Fibroblast of lung (primary cell): Measurements from ENCODE around the gene KLK13. TPM values are rescaled to one million over a fixed set of nuclear protein-coding genes. Genes with fewer than 3 reads are reported as not detected.

ENCODE experiments used
- DNase-seq, 2 donors: peaks; one replicate each; pipeline versions ENCODE4 v3.0.0 to v3.0.0-alpha.2; 2010; ENCODE audit warnings: low read depth in 2 of 2
- H2AFZ ChIP-seq: 2 replicates; pipeline ENCODE4 v1.5.1; 2012; ENCODE audit warnings: low read length, control low read depth, inconsistent platforms
- H3K27ac ChIP-seq: 2 replicates; pipeline ENCODE4 v1.5.1; 2011; ENCODE audit warnings: low read length, control low read depth; ENCODE audit not compliant: insufficient read depth
- H3K27me3 ChIP-seq: 2 replicates; pipeline ENCODE4 v1.5.1; 2011; ENCODE audit warnings: mild to moderate bottlenecking, low read length; ENCODE audit not compliant: control insufficient read depth, insufficient read depth
- H3K36me3 ChIP-seq: 2 replicates; pipeline ENCODE4 v1.5.1; 2011; ENCODE audit warnings: low read length; ENCODE audit not compliant: control insufficient read depth, insufficient read depth
- H3K4me1 ChIP-seq: 2 replicates; pipeline ENCODE4 v1.5.1; 2011; ENCODE audit warnings: low read length; ENCODE audit not compliant: control insufficient read depth, insufficient read depth; ENCODE audit errors: extremely low read depth
- H3K4me2 ChIP-seq: 2 replicates; pipeline ENCODE4 v1.5.1; 2011; ENCODE audit warnings: low read length, control low read depth; ENCODE audit not compliant: insufficient read depth; ENCODE audit errors: extremely low read depth
- H3K4me3 ChIP-seq, 4 experiments: fragments of 200-600 bp in 1 of 4; sonication (generic) in 1 of 4; replicated peaks in 1 of 4; 2 replicates each; pipeline ENCODE4 v1.5.1; 2011 to 2016; ENCODE audit warnings: low read length in 4 of 4, low read depth in 3 of 4, mild to moderate bottlenecking in 3 of 4, control low read depth in 2 of 4, inconsistent platforms in 1 of 4, mixed read lengths in 1 of 4; ENCODE audit not compliant: insufficient read depth in 1 of 4; ENCODE audit errors: control extremely low read depth in 1 of 4
- H3K79me2 ChIP-seq: 2 replicates; pipeline ENCODE4 v1.5.1; 2012; ENCODE audit warnings: mild to moderate bottlenecking, low read length, inconsistent platforms; ENCODE audit not compliant: control insufficient read depth, insufficient read depth
- H3K9ac ChIP-seq: 2 replicates; pipeline ENCODE4 v1.5.1; 2011; ENCODE audit warnings: mild to moderate bottlenecking, low read length, control low read depth; ENCODE audit not compliant: insufficient read depth
- H3K9me3 ChIP-seq: 2 replicates; pipeline ENCODE4 v1.5.1; 2012; ENCODE audit warnings: low read depth, low read length; ENCODE audit not compliant: control insufficient read depth, insufficient read depth
- H4K20me1 ChIP-seq: 2 replicates; pipeline ENCODE4 v1.5.1; 2011; ENCODE audit warnings: low read length; ENCODE audit not compliant: control insufficient read depth, insufficient read depth; ENCODE audit errors: extremely low read depth
- EZH2 ChIP-seq: IDR thresholded peaks from 2 replicates; pipeline ENCODE4 v1.5.1; 2012; ENCODE audit warnings: low read length, control low read depth, mild to moderate bottlenecking; ENCODE audit errors: missing control alignments
- polyA plus RNA-seq, 2 donors: library from polyadenylated mRNA; depleted of rRNA in 1 of 2; stranded (reverse) in 1 of 2; unstranded in 1 of 2; fragments of >200 nt; gene quantifications; 2 replicates each; pipeline ENCODE4 v1.2.1, GENCODE V29; 2011 to 2012; ENCODE audit warnings: missing spikeins in 1 of 2
- total RNA-seq: library from RNA; depleted of rRNA; stranded (reverse); fragments of >200 nt; gene quantifications from 2 replicates; pipeline ENCODE4 v1.2.1, GENCODE V29; 2014
- TF ChIP-seq, protein P1 (sequence below), 2 donors: IDR thresholded peaks in 1 of 2; conservative IDR thresholded peaks in 1 of 2; 1 replicate in 1 of 2; 2 replicates in 1 of 2; pipeline ENCODE4 v1.5.1; 2011 to 2012; ENCODE audit warnings: low read length in 2 of 2, control low read depth in 1 of 2, inconsistent platforms in 1 of 2, low read depth in 1 of 2, mild to moderate bottlenecking in 1 of 2

KLK13 gene
- total and polyA plus RNA-seq, 2 donors (not counting 1 experiment from before 2014, with no cell fraction given), result not detected

DNA sequence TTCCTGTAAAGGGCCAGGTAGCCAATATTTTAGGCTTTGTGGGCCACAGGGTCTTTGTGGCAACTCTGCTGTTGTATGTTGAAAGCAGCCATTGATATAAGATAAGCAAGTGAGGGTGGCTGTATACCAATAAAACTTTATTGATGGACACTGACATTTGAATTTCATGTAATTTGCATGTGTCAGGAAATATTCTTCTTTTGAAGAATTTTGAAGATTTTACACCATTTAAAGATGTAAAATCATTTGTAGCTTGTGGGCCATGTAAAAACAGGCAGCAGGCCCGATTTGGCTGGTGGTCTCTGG, 45.7 kb upstream of the KLK13 start:
- H3K9me3 ChIP-seq, result no peaks in the 10 kb centered on the region
- H3K4me2 ChIP-seq, result no peak overlapping the region
- no peak overlapping the region for H2AFZ ChIP-seq
- H3K79me2 ChIP-seq, result peaks cover 15% of the 10 kb centered on the region
- no peaks in the 10 kb centered on the region for H4K20me1 ChIP-seq
- no peak overlapping the region for H3K9ac ChIP-seq
- TF ChIP-seq EZH2, result no peak
- TF ChIP-seq, protein P1, sequence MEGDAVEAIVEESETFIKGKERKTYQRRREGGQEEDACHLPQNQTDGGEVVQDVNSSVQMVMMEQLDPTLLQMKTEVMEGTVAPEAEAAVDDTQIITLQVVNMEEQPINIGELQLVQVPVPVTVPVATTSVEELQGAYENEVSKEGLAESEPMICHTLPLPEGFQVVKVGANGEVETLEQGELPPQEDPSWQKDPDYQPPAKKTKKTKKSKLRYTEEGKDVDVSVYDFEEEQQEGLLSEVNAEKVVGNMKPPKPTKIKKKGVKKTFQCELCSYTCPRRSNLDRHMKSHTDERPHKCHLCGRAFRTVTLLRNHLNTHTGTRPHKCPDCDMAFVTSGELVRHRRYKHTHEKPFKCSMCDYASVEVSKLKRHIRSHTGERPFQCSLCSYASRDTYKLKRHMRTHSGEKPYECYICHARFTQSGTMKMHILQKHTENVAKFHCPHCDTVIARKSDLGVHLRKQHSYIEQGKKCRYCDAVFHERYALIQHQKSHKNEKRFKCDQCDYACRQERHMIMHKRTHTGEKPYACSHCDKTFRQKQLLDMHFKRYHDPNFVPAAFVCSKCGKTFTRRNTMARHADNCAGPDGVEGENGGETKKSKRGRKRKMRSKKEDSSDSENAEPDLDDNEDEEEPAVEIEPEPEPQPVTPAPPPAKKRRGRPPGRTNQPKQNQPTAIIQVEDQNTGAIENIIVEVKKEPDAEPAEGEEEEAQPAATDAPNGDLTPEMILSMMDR (conservative IDR thresholded peaks at IDR 0.05 in 1 of 2, IDR thresholded peaks at IDR 0.05 in 1 of 2; ENCODE audit: low read depth in 1 of 2, low read length in 2 of 2), result no peak
- peaks cover 7% of the 10 kb centered on the region for H3K27me3 ChIP-seq
- H3K27ac ChIP-seq, result no peak overlapping the region
- H3K4me3 ChIP-seq, result no peak overlapping the region
- no peak for DNase-seq
- no peaks in the 10 kb centered on the region for H3K4me1 ChIP-seq
- no peaks in the 10 kb centered on the region for H3K36me3 ChIP-seq

DNA sequence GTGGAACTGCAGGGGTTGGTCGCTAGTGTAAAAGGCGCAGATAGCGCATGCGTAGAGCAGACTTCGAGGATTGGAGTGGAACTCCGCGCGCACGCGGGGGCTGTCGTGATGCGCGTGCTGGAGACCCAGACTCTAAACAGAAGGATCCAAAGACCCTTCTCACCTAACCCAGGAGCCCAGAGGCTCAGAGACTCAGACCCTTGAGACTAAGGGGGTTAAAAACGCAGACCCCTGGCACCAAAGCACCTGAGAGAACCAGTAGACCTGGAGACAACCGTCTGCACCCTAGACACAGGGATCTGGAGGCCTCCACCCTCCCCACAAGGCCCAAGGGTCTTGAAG, 43.9 kb upstream of the KLK13 start:
- peak overlapping the region; percentile 29 for H3K9ac ChIP-seq
- TF ChIP-seq, protein P1 (conservative IDR thresholded peaks at IDR 0.05 in 1 of 2, IDR thresholded peaks at IDR 0.05 in 1 of 2; ENCODE audit: low read depth in 1 of 2, low read length in 2 of 2), result no peak
- TF ChIP-seq EZH2, result no peak
- no peaks in the 10 kb centered on the region for H4K20me1 ChIP-seq
- H3K4me2 ChIP-seq, result peak overlapping the region; percentile 37
- H3K4me3 ChIP-seq, result peak overlapping the region; percentile 45 to 94 (median 63)
- H3K27ac ChIP-seq, result peak overlapping the region; percentile 16
- no peaks in the 10 kb centered on the region for H3K9me3 ChIP-seq
- H3K79me2 ChIP-seq, result peaks cover 23% of the 10 kb centered on the region
- peaks cover 1% of the 10 kb centered on the region for H3K36me3 ChIP-seq
- H3K4me1 ChIP-seq, result no peaks in the 10 kb centered on the region
- DNase-seq, result no peak
- H3K27me3 ChIP-seq, result peaks cover 7% of the 10 kb centered on the region
- peak overlapping the region; percentile 78 for H2AFZ ChIP-seq

DNA sequence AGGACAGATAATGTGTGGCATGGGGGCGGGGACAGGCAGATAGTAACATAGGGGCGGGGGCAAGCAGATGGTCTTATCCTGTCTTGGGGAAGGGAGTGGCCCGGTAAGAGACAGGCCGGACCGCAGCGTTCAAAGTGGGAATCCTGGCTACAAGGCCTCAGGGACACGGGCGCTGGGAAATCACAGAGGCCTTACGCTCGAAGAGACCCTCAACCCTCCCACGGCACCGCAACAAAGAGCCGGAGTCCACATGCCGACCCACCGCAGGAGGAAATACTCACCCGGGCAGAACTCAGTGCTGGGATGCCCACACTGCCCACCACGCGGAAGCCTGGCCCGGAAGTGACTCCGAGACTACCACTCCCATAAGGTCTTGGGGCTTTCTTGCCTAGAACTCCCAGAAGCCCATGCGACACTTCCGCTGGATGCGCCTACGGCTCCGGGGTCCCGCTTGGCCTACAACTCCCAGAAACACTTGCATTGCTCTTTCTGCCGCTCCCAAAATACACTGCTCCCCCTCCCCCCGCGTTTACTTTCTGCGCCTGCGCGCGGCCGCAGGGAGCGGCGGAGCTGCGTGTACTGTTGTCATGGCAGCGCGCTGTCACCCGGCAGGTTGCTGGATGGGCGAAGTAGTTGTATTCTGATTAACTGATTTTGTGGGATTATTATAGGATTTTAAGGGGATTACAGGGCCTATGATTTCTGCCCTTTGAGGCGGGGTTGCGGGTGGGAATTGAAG, 43.3 kb upstream of the KLK13 start, which contains the start of gene CTU1:
TSS of gene CTU1 (minus strand) at position 344 of the 739 bp plus-strand sequence. CDS start 3,840 bp downstream, outside the sequence.
- no peaks in the 10 kb centered on the region for H4K20me1 ChIP-seq
- no peaks in the 10 kb centered on the region for H3K4me1 ChIP-seq

More for the DNA sequence above, 43.3 kb upstream of the KLK13 start, which contains the start of gene CTU1:
- H3K4me2 ChIP-seq, result peak within 1 kb of the TSS; percentile 37
- TF ChIP-seq EZH2, result no peak
- TF ChIP-seq, protein P1 (conservative IDR thresholded peaks at IDR 0.05 in 1 of 2, IDR thresholded peaks at IDR 0.05 in 1 of 2; ENCODE audit: low read depth in 1 of 2, low read length in 2 of 2), result no peak
- peak within 1 kb of the TSS; percentile 78 for H2AFZ ChIP-seq
- peak within 1 kb of the TSS; percentile 64 for H3K9ac ChIP-seq
- peak within 1 kb of the TSS; percentile 67 for H3K27ac ChIP-seq
- H3K36me3 ChIP-seq, result peaks cover 2% of the 10 kb centered on the region
- H3K9me3 ChIP-seq, result no peaks in the 10 kb centered on the region
- H3K4me3 ChIP-seq, result peak within 1 kb of the TSS; percentile 46 to 94 (median 71)
- peak; percentile 99 for DNase-seq
- peaks cover 7% of the 10 kb centered on the region for H3K27me3 ChIP-seq
- peaks cover 23% of the 10 kb centered on the region for H3K79me2 ChIP-seq
